Thyroid gland (tissue), 4 donors: ENCODE results near the gene USP9X. TPM values are rescaled to one million over a fixed set of nuclear protein-coding genes. Genes with fewer than 3 reads are reported as not detected.

ENCODE experiments used
- DNase-seq, 2 donors: peaks; one replicate each; pipeline ENCODE4 v3.0.0-alpha.2; 2019
- H3K27ac ChIP-seq, 3 donors: fragments of 200-600 bp; sonication (generic); 1 replicate in 2 of 3; 2 replicates in 1 of 3; pipeline ENCODE4 v1.5.1; 2016 to 2019; ENCODE audit warnings: mild to moderate bottlenecking in 1 of 3, moderate library complexity in 1 of 3
- H3K27me3 ChIP-seq: fragments of 200-600 bp; sonication (generic); one replicate; pipeline ENCODE4 v1.5.1; 2019
- H3K36me3 ChIP-seq, 2 donors: fragments of 200-600 bp; sonication (generic); one replicate each; pipeline ENCODE4 v1.5.1; 2016 to 2019
- H3K4me1 ChIP-seq, 2 donors: fragments of 200-600 bp; sonication (generic); one replicate each; pipeline ENCODE4 v1.5.1; 2017 to 2019
- H3K4me3 ChIP-seq, 3 donors: fragments of 200-600 bp; sonication (generic); replicated peaks in 1 of 3; 1 replicate in 2 of 3; 2 replicates in 1 of 3; pipeline ENCODE4 v1.5.1; 2016; ENCODE audit warnings: mild to moderate bottlenecking in 1 of 3
- H3K9me3 ChIP-seq: fragments of 200-600 bp; sonication (generic); one replicate; pipeline ENCODE4 v1.5.1; 2017
- POLR2A ChIP-seq, 2 donors: fragments of 450-650 bp; IDR thresholded peaks; one replicate each; pipeline ENCODE4 v1.6.1; 2017; ENCODE audit warnings: antibody characterized with exemption in 2 of 2, mild to moderate bottlenecking in 2 of 2, moderate library complexity in 1 of 2
- WGBS, 2 donors: methylation state at CpG; one replicate each; pipeline ENCODE4 v1.1.5; 2017; 5-methylcytosine and 5-hydroxymethylcytosine counted together
- intact Hi-C: fragments of 100-400 bp; cut with DNase I; formaldehyde crosslinking; loops from one replicate; pipeline ENCODE4 v1.15.1; 2023
- total RNA-seq, 4 donors: library from RNA; depleted of rRNA; stranded (reverse); fragments of >200 nt; gene quantifications; one replicate each; pipeline ENCODE4 v1.2.3, GENCODE V29; 2016
- TF ChIP-seq, protein P1 (sequence below), 6 experiments: fragments of 200-600 bp in 3 of 6; fragments of 450-650 bp in 3 of 6; sonication (generic) in 3 of 6; IDR thresholded peaks; one replicate each; pipeline ENCODE4 v1.5.1; 2016 to 2019; ENCODE audit warnings: antibody characterized with exemption in 6 of 6, mild to moderate bottlenecking in 2 of 6, inconsistent platforms in 1 of 6, moderate library complexity in 1 of 6

The USP9X gene
- total RNA-seq = 100 to 1,000 TPM; 101 to 138 (median 106) TPM

DNA sequence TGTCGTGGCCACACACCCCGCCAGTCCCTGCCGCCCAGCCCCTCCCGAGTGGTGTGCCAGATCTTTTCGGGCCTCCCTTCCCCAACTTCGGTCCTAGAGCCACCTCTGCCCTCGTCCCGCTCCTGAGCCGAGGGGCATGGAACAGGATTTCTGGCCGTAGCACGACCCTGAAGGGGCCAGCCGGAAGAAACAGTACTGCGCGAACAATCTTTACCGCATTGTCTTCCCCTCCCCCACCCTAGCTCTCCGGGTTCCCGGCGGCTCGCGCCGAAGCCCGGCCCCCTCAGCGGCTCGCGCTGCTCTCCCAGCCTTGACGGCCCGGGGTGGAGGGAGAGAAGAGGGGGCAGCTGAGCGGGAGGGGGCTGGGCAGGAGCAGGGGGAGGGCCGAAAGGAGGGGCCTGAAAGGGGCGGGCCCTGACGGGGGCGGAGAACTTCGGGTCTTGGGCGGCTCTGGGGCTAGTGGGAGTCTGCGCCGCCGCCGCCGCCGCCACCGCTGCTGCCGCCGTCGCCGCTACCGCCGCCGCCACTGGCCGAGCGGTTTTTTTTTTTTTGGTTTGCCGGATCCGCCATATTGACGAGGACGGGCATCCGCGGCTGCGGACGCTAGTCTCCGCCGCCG, at the start of gene USP9X:
TSS of gene USP9X (plus strand) at position 553 of the 619 bp plus-strand sequence. CDS start 38,184 bp downstream, outside the sequence.
- DNase-seq = peak; percentile 86 to 89

DNA sequence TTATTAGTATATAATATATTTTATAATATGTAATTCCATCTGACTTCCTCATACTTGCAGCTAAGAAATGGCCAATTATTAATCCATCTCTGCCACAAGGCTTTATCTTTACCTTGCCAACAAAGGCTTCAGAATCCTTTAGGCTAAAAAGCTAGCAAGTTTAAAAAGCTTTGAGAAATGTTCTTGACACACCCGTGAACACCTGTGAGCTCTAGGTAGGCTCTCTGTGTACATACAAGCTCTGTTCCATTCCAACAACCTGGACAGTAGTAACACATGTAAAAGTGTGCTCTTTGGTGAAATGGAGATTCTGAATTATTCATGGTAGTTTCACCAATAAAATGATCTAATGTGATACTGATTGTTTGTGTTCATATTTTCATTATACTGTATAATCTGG, 49.7 kb upstream of the USP9X start:
- H3K4me3 ChIP-seq = no peak overlapping the region
- no peaks in the 10 kb centered on the region for H3K4me1 ChIP-seq
- 79 to 94% methylated on average over 1 of the region's 1 CpG for WGBS, 2 donors
- no peaks in the 10 kb centered on the region for H3K27me3 ChIP-seq
- no peak overlapping the region for H3K27ac ChIP-seq
- DNase-seq = no peak
- H3K9me3 ChIP-seq = no peaks in the 10 kb centered on the region
- intact Hi-C loops = no loop called here
- TF ChIP-seq, protein P1, sequence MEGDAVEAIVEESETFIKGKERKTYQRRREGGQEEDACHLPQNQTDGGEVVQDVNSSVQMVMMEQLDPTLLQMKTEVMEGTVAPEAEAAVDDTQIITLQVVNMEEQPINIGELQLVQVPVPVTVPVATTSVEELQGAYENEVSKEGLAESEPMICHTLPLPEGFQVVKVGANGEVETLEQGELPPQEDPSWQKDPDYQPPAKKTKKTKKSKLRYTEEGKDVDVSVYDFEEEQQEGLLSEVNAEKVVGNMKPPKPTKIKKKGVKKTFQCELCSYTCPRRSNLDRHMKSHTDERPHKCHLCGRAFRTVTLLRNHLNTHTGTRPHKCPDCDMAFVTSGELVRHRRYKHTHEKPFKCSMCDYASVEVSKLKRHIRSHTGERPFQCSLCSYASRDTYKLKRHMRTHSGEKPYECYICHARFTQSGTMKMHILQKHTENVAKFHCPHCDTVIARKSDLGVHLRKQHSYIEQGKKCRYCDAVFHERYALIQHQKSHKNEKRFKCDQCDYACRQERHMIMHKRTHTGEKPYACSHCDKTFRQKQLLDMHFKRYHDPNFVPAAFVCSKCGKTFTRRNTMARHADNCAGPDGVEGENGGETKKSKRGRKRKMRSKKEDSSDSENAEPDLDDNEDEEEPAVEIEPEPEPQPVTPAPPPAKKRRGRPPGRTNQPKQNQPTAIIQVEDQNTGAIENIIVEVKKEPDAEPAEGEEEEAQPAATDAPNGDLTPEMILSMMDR (IDR thresholded peaks at IDR 0.05) = no peak
- TF ChIP-seq POLR2A (IDR thresholded peaks at IDR 0.05) = no peak
- H3K36me3 ChIP-seq = no peaks in the 10 kb centered on the region

More for the DNA sequence above, at the start of gene USP9X:
- Histone ChIP-seq H3K27ac (peak within 1 kb of the TSS; percentile 97 to 99 (median 99)), H3K4me1 (peaks cover 6 to 13% of the 10 kb centered on the region in 2 donors), H3K27me3 (no peaks in the 10 kb centered on the region), H3K36me3 (no peaks in the 10 kb centered on the region), H3K4me3 (peak within 1 kb of the TSS; percentile 47 to 96 (median 51)), H3K9me3 (no peaks in the 10 kb centered on the region)
- intact Hi-C loops = loop anchor here (10.0 kb wide), 1 partner anchor 250 kb away; the partner anchor contains the start of gene DDX3X
- 0% methylated on average over 4 of the region's 61 CpGs; no CpG with 5 or more reads in 1 of the 2 donors for WGBS, 2 donors
- TF ChIP-seq POLR2A (IDR thresholded peaks at IDR 0.05) = peak in 1 of 2 donors; percentile 73
- TF ChIP-seq, protein P1 (IDR thresholded peaks at IDR 0.05) = no peak

DNA sequence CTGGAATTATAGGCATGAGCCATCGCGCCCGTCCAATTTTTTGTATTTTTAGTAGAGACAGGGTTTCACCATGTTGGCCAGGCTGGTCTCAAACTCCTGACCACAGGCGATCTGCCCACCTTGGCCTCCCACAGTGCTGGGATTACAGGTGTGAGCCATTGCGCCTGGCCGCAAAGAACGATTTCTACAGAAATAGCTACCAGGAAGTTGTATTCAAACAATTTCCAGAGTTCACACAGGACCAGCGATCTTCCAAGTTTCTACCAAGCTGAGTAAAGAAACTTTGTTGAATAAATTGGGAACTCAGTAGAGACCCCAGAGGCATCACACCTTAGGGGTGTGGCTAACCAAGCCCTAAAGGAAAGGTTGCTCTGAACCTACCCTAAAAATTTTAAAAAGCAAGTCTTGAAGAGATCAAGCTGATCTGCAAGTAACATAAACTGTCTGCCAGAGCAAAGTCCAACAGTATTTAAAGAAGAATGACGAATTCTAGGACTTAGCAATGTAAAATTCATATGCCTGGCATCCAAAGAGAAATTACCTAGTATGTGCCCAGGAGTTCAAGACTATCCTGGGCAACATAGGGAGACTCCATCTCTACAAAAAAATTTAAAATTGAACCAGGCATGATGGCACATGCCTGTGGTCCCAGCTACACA, 48.4 kb upstream of the USP9X start:
- H3K4me3 ChIP-seq = no peak overlapping the region

GRCh38 chrX:41043196-41043595, 42.0 kb upstream of the USP9X start:
- no peaks in the 10 kb centered on the region for H3K9me3 ChIP-seq
- no peak for DNase-seq
- intact Hi-C loops = no loop called here
- no peaks in the 10 kb centered on the region for H3K4me1 ChIP-seq
- TF ChIP-seq, protein P1 (IDR thresholded peaks at IDR 0.05) = no peak
- TF ChIP-seq POLR2A (IDR thresholded peaks at IDR 0.05) = no peak
- no peak overlapping the region for H3K27ac ChIP-seq
- H3K4me3 ChIP-seq = no peak overlapping the region
- H3K36me3 ChIP-seq = no peaks in the 10 kb centered on the region
- no peaks in the 10 kb centered on the region for H3K27me3 ChIP-seq
- 87 to 92% methylated on average over 6 of the region's 6 CpGs for WGBS, 2 donors

More for the DNA sequence above, 48.4 kb upstream of the USP9X start:
- intact Hi-C loops = no loop called here
- no peaks in the 10 kb centered on the region for H3K9me3 ChIP-seq
- H3K4me1 ChIP-seq = no peaks in the 10 kb centered on the region
- no peak for DNase-seq
- H3K27me3 ChIP-seq = no peaks in the 10 kb centered on the region
- 92 to 94% methylated on average over 9 of the region's 9 CpGs for WGBS, 2 donors
- no peak overlapping the region for H3K27ac ChIP-seq
- TF ChIP-seq, protein P1 (IDR thresholded peaks at IDR 0.05) = no peak
- TF ChIP-seq POLR2A (IDR thresholded peaks at IDR 0.05) = no peak
- H3K36me3 ChIP-seq = no peaks in the 10 kb centered on the region
